ENCODE results near the gene RAB31. TPM values are rescaled to one million over a fixed set of nuclear protein-coding genes. Genes with fewer than 3 reads are reported as not detected.

RAB31 gene
- total RNA-seq, 1 donor from 2014 or later: 47.7 TPM

- Histone ChIP-seq H3K4me3 (ENCODE audit: low read depth, low read length) (no peak overlapping the region), H3K36me3 (ENCODE audit: control insufficient read depth, insufficient read depth, low read length) (no peaks in the 10 kb centered on the region), H3K27me3 (ENCODE audit: control insufficient read depth, insufficient read depth, low read length) (no peaks in the 10 kb centered on the region)
- no peak for TF ChIP-seq CTCF (IDR thresholded peaks at IDR 0.05; ENCODE audit: insufficient read depth, low read length, severe bottlenecking)
- no peak for DNase-seq (ENCODE audit: low read depth)
- FAIRE-seq: no peak
Observed at GRCh38 chr18:9741793-9742523, 33.9 kb downstream of the RAB31 start.

- TF ChIP-seq CTCF (IDR thresholded peaks at IDR 0.05; ENCODE audit: insufficient read depth, low read length, severe bottlenecking): no peak
- FAIRE-seq (no peak), DNase-seq (ENCODE audit: low read depth) (no peak)
- Histone ChIP-seq H3K4me3 (ENCODE audit: low read depth, low read length) (no peak overlapping the region), H3K36me3 (ENCODE audit: control insufficient read depth, insufficient read depth, low read length) (no peaks in the 10 kb centered on the region), H3K27me3 (ENCODE audit: control insufficient read depth, insufficient read depth, low read length) (no peaks in the 10 kb centered on the region)
Observed at GRCh38 chr18:9742524-9743131, 34.5 kb downstream of the RAB31 start.

- H3K36me3 ChIP-seq (ENCODE audit: control insufficient read depth, insufficient read depth, low read length): no peaks in the 10 kb centered on the region
- H3K27me3 ChIP-seq (ENCODE audit: control insufficient read depth, insufficient read depth, low read length): no peaks in the 10 kb centered on the region
- no peak for TF ChIP-seq CTCF (IDR thresholded peaks at IDR 0.05; ENCODE audit: insufficient read depth, low read length, severe bottlenecking)
- FAIRE-seq (peak; percentile 79), DNase-seq (ENCODE audit: low read depth) (peak; percentile 99)
- H3K4me3 ChIP-seq (ENCODE audit: low read depth, low read length): no peak overlapping the region
Observed at GRCh38 chr18:9743200-9744016, 35.3 kb downstream of the RAB31 start.

GRCh38 chr18:9746958-9747357 is 38.9 kb downstream of the RAB31 start:
- H3K27me3 ChIP-seq (ENCODE audit: control insufficient read depth, insufficient read depth, low read length): no peaks in the 10 kb centered on the region
- no peak for DNase-seq (ENCODE audit: low read depth)
- no peak for FAIRE-seq
- no peak for TF ChIP-seq CTCF (IDR thresholded peaks at IDR 0.05; ENCODE audit: insufficient read depth, low read length, severe bottlenecking)
- no peaks in the 10 kb centered on the region for H3K36me3 ChIP-seq (ENCODE audit: control insufficient read depth, insufficient read depth, low read length)
- no peak overlapping the region for H3K4me3 ChIP-seq (ENCODE audit: low read depth, low read length)

- Histone ChIP-seq H3K27me3 (ENCODE audit: control insufficient read depth, insufficient read depth, low read length) (no peaks in the 10 kb centered on the region), H3K36me3 (ENCODE audit: control insufficient read depth, insufficient read depth, low read length) (no peaks in the 10 kb centered on the region), H3K4me3 (ENCODE audit: low read depth, low read length) (no peak overlapping the region)
- DNase-seq (ENCODE audit: low read depth) (no peak), FAIRE-seq (no peak)
- TF ChIP-seq CTCF (IDR thresholded peaks at IDR 0.05; ENCODE audit: insufficient read depth, low read length, severe bottlenecking): no peak
Observed at GRCh38 chr18:9749611-9750010, 41.5 kb downstream of the RAB31 start.
